ENCODE data around the gene ZNF200.

DNA sequence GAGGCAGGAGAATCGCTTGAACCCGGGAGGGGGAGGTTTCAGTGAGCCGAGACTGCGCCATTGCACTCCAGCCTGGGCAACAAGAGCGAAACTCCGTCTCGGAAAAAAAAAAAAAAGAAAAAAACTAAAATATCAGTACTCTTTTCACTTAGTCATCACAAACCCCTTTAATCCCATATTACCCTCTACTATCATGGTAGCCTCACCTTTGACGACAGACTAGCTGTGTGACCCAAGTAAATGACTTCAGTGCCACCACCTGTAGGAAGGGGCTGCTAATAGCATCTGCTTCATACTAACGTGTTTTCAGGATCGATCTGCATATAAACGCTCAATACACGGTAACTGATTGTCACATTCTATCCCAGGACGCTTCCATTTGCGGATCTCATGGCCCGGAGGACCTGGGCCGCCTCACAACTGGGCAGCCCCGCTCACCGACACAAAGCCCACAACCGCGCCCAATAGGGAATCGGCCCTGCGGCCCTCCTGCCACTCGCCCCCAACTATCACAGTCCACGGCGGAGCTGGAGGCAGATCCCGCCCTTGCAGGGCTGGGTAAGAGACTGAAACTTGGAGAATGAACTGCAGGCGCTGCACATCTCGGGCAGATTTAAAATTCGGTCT, 47.3 kb upstream of the ZNF200 start:
- TF ChIP-seq CTCF (IDR thresholded peaks at IDR 0.05; ENCODE audit: low read length): no peak
- TF ChIP-seq EZH2 (optimal IDR thresholded peaks at IDR 0.05; ENCODE audit: low read depth, low read length): no peak
- no peak for TF ChIP-seq EZH2phosphoT487 (IDR thresholded peaks at IDR 0.05; ENCODE audit: low read length)
